GM12892 (cell line): ENCODE measurements around the gene SLC10A4.

ENCODE experiments used
- POLR2A ChIP-seq: IDR thresholded peaks from 2 replicates; pipeline ENCODE4 v1.6.1; 2011; ENCODE audit warnings: low read depth, low read length, control low read depth
- POLR2AphosphoS5 ChIP-seq: IDR thresholded peaks from 2 replicates; pipeline ENCODE4 v1.6.1; 2011; ENCODE audit warnings: low read depth, low read length, control low read depth

GRCh38 chr4:48470137-48470536, 13.0 kb upstream of the SLC10A4 start:
- TF ChIP-seq POLR2A, result no peak
- no peak for TF ChIP-seq POLR2AphosphoS5
